ENCODE results near the gene ADRA2B.

ADRA2B gene

DNA sequence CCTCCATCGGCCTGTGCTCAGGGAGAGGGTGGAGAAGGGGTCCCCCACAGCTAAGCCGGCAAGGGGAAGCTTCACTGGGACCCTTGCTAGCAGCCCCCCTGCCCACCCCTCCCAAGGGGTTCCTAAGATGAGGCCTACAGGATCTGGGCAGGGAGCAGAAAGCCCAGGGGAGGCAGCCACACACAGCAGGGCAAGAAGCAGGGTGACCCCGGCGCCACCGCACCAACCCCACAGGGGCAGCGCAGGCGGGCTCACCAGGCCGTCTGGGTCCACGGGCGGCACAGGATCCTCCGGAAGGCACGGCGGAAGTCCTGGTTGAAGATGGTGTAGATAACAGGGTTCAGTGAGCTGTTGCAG, 1.8 kb downstream of the ADRA2B start:
- no peaks in the 10 kb centered on the region for H3K9me3 ChIP-seq (ENCODE audit: control insufficient read depth in 2 of 2, low read length in 2 of 2)
- H3K9ac ChIP-seq (ENCODE audit: low read length in 2 of 2), result no peak overlapping the region
- no peak overlapping the region for H3K4me3 ChIP-seq (ENCODE audit: low read length in 2 of 2)
- H3K27me3 ChIP-seq (ENCODE audit: control insufficient read depth in 1 of 2, insufficient read depth in 2 of 2, low read length in 2 of 2), result peaks cover 16 to 33% of the 10 kb centered on the region in 2 donors
- peaks cover 4% of the 10 kb centered on the region for H3K4me1 ChIP-seq (ENCODE audit: control insufficient read depth, insufficient read depth, low read length)
- H3K27ac ChIP-seq (ENCODE audit: low read length), result no peak overlapping the region
- H3K36me3 ChIP-seq (ENCODE audit: control insufficient read depth in 2 of 2, insufficient read depth in 2 of 2, low read length in 2 of 2), result no peaks in the 10 kb centered on the region

DNA sequence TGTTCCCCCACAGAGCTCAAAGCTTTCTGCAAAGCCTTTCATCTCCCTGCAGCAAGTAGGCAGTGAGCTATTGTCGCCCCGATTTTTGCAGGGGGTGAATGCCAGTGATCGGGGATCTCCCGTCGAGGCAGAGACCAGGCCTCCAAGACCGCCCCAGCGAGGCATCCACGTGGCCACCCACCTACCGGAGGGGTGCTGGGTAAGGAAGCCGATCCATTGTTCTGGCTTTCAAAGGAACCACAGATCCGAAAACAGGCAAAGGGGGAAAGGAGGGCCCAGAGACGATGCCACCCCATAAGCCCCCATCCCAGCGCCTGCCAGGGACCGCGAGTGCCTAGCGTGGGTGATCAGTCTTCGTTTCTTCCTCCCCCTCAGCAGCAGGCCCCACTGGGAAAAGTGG, 2.4 kb downstream of the ADRA2B start:
- H3K27me3 ChIP-seq (ENCODE audit: control insufficient read depth in 1 of 2, insufficient read depth in 2 of 2, low read length in 2 of 2), result peaks cover 16 to 33% of the 10 kb centered on the region in 2 donors
- H3K4me3 ChIP-seq (ENCODE audit: low read length in 2 of 2), result no peak overlapping the region
- H3K36me3 ChIP-seq (ENCODE audit: control insufficient read depth in 2 of 2, insufficient read depth in 2 of 2, low read length in 2 of 2), result no peaks in the 10 kb centered on the region
- H3K9me3 ChIP-seq (ENCODE audit: control insufficient read depth in 2 of 2, low read length in 2 of 2), result no peaks in the 10 kb centered on the region
- H3K27ac ChIP-seq (ENCODE audit: low read length), result no peak overlapping the region
- H3K9ac ChIP-seq (ENCODE audit: low read length in 2 of 2), result no peak overlapping the region
- H3K4me1 ChIP-seq (ENCODE audit: control insufficient read depth, insufficient read depth, low read length), result peaks cover 10% of the 10 kb centered on the region

DNA sequence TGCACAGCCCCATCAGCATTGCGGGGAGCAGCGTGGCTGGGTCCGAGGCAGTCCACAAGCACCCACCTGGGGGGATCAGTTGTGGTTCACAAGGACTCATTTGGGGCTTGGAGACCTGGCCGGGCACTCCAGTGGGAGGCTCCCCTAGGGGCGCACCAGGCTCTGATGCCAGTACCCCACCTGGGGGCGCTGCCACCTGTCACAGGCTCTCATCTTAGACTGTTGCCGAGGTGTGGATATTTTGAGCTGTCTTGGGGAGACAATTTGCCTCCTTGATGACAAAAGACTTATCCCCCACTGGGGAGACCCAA, 3.0 kb downstream of the ADRA2B start:
- Histone ChIP-seq H3K4me1 (ENCODE audit: control insufficient read depth, insufficient read depth, low read length) (peaks cover 16% of the 10 kb centered on the region), H3K4me3 (ENCODE audit: low read length in 2 of 2) (no peak overlapping the region), H3K27me3 (ENCODE audit: control insufficient read depth in 1 of 2, insufficient read depth in 2 of 2, low read length in 2 of 2) (peaks cover 10 to 33% of the 10 kb centered on the region in 2 donors), H3K27ac (ENCODE audit: low read length) (no peak overlapping the region), H3K36me3 (ENCODE audit: control insufficient read depth in 2 of 2, insufficient read depth in 2 of 2, low read length in 2 of 2) (no peaks in the 10 kb centered on the region), H3K9me3 (ENCODE audit: control insufficient read depth in 2 of 2, low read length in 2 of 2) (no peaks in the 10 kb centered on the region), H3K9ac (ENCODE audit: low read length in 2 of 2) (no peak overlapping the region)

DNA sequence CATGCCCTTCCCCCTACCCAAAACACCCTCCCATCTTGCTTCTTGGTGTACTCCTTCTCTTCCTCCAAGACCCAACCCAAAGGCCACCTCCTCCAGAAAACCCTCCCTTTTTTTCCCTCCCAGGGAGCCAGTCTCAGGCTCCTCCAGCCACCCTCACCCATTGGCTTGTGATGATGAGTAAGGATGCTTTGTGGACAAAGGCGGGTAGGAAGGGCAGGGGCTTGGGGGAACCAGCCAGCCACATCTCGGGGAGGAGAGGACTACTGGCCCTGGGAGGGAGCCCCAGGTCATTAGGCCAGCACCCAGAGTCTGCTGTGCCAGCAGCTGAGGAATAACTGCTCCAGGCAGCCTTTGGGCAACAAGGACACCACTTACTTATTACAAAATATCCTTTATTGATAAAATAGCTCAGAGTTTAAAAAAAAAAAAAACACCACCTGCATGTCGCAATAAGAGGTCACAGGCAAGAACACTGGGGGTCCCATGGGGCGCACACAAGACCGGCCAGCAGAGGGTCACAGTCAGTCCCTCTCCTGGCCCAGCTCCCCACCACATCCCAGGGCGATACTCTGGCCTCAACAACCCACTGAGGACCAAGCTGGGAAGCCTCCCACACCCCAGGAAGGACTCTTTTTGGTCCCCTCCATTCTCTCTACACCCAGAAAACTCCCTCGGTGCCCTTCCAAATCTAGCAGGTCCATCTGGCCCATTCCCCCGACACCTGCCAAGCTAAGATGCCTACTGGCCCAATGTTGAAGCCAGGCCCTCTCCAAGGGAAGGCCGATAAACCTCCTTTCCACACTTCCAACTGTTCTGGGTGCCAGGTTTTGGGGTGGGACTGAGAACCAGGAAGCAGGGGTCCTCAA, 3.6 kb downstream of the ADRA2B start:
- Histone ChIP-seq H3K27ac (ENCODE audit: low read length) (no peak overlapping the region), H3K4me3 (ENCODE audit: low read length in 2 of 2) (no peak overlapping the region), H3K9me3 (ENCODE audit: control insufficient read depth in 2 of 2, low read length in 2 of 2) (no peaks in the 10 kb centered on the region), H3K36me3 (ENCODE audit: control insufficient read depth in 2 of 2, insufficient read depth in 2 of 2, low read length in 2 of 2) (no peaks in the 10 kb centered on the region), H3K9ac (ENCODE audit: low read length in 2 of 2) (no peak overlapping the region), H3K27me3 (ENCODE audit: control insufficient read depth in 1 of 2, insufficient read depth in 2 of 2, low read length in 2 of 2) (peaks cover 7 to 27% of the 10 kb centered on the region in 2 donors), H3K4me1 (ENCODE audit: control insufficient read depth, insufficient read depth, low read length) (peaks cover 18% of the 10 kb centered on the region)

DNA sequence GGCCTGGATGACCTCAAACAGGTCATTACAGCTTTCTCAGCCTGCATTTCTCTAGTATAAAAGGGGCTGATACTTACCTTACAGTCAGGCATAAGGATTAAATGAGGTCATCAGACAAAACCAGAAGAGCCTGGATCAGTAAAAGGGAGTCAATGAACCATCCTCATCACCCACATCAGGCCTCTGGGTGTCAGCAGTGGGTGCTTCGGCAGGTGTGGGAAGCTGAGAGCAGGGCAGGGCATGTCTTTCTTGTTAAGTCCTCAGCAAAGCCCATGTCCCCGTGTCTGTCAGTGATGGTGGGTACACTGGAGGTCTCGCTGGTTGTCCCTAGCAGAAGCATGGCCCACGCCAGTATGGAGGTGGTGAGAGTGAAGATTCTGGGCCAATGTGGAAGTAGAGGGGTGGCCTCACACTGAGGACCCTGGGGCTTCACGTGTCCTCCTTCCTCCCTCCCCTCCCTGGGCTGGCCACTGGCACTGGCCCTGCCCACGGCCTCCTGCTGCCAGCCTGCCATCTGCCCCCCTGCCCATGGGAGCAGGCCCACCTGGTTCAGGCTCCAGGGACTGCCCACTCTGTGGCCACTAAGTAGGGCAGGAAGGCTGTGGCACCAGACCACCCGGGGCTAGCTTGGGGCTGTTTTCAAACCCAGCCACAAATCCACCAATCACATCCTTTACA, 4.4 kb downstream of the ADRA2B start:
- Histone ChIP-seq H3K9ac (ENCODE audit: low read length in 2 of 2) (no peak overlapping the region), H3K36me3 (ENCODE audit: control insufficient read depth in 2 of 2, insufficient read depth in 2 of 2, low read length in 2 of 2) (no peaks in the 10 kb centered on the region), H3K27ac (ENCODE audit: low read length) (no peak overlapping the region), H3K4me1 (ENCODE audit: control insufficient read depth, insufficient read depth, low read length) (peaks cover 14% of the 10 kb centered on the region), H3K9me3 (ENCODE audit: control insufficient read depth in 2 of 2, low read length in 2 of 2) (no peaks in the 10 kb centered on the region), H3K4me3 (ENCODE audit: low read length in 2 of 2) (no peak overlapping the region), H3K27me3 (ENCODE audit: control insufficient read depth in 1 of 2, insufficient read depth in 2 of 2, low read length in 2 of 2) (peaks cover 2 to 21% of the 10 kb centered on the region in 2 donors)

DNA sequence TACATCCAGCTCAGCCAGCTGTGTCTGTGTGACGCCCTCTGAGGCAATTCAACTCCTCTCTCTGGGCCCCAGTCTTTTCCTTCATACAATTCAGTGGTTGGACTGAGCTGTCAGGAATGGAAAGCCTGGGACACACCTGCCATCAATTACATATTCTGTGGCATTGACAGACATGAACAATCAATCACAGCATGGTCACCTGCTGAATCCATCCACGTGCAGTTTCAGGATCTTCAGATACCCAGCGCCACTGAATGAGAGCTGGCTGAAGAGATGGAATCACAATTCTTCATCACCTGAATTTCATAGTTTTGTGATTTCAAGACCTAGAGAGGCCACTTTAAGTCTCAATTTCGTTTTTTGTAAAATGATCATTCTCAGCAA, 5.1 kb downstream of the ADRA2B start:
- Histone ChIP-seq H3K36me3 (ENCODE audit: control insufficient read depth in 2 of 2, insufficient read depth in 2 of 2, low read length in 2 of 2) (no peaks in the 10 kb centered on the region), H3K4me3 (ENCODE audit: low read length in 2 of 2) (no peak overlapping the region), H3K9me3 (ENCODE audit: control insufficient read depth in 2 of 2, low read length in 2 of 2) (no peaks in the 10 kb centered on the region), H3K27me3 (ENCODE audit: control insufficient read depth in 1 of 2, insufficient read depth in 2 of 2, low read length in 2 of 2) (peaks cover 2 to 15% of the 10 kb centered on the region in 2 donors), H3K9ac (ENCODE audit: low read length in 2 of 2) (no peak overlapping the region), H3K4me1 (ENCODE audit: control insufficient read depth, insufficient read depth, low read length) (peaks cover 14% of the 10 kb centered on the region), H3K27ac (ENCODE audit: low read length) (no peak overlapping the region)

DNA sequence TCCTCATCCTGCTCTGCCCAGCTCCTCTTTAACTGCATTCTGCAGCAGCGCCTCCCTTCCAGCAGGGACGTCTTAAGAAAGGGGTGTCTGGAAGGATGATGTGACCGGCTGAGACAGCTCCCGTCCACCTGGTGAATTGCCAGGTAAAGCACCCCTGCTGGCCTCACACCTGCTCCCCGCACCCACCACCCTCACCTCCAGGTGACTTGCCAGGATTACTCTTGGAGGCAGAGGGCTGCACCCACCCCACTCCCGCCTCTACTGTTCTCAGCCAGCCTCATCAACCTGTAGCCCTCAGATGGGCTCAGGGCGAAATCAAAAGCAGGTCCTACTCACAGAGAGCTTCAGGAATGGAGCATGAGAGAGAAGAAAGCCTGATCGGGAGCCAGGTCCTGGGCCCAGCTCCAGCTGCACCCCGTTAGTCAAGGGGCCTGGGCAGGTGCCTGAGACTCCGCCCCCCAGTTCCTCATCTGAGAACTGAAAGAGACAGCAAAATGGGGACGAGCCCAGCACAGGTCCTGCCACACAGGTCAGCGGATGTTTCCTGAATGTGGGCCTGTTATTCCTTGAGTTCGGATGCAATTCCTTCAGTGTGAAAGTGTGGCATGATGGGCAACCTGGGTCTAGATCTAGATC, 5.6 kb downstream of the ADRA2B start:
- no peaks in the 10 kb centered on the region for H3K36me3 ChIP-seq (ENCODE audit: control insufficient read depth in 2 of 2, insufficient read depth in 2 of 2, low read length in 2 of 2)
- H3K9ac ChIP-seq (ENCODE audit: low read length in 2 of 2), result no peak overlapping the region
- peaks cover 2 to 10% of the 10 kb centered on the region in 2 donors for H3K27me3 ChIP-seq (ENCODE audit: control insufficient read depth in 1 of 2, insufficient read depth in 2 of 2, low read length in 2 of 2)
- H3K4me1 ChIP-seq (ENCODE audit: control insufficient read depth, insufficient read depth, low read length), result peaks cover 14% of the 10 kb centered on the region
- H3K4me3 ChIP-seq (ENCODE audit: low read length in 2 of 2), result no peak overlapping the region
- no peak overlapping the region for H3K27ac ChIP-seq (ENCODE audit: low read length)
- H3K9me3 ChIP-seq (ENCODE audit: control insufficient read depth in 2 of 2, low read length in 2 of 2), result peaks cover 0 to under 1% of the 10 kb centered on the region in 2 donors

DNA sequence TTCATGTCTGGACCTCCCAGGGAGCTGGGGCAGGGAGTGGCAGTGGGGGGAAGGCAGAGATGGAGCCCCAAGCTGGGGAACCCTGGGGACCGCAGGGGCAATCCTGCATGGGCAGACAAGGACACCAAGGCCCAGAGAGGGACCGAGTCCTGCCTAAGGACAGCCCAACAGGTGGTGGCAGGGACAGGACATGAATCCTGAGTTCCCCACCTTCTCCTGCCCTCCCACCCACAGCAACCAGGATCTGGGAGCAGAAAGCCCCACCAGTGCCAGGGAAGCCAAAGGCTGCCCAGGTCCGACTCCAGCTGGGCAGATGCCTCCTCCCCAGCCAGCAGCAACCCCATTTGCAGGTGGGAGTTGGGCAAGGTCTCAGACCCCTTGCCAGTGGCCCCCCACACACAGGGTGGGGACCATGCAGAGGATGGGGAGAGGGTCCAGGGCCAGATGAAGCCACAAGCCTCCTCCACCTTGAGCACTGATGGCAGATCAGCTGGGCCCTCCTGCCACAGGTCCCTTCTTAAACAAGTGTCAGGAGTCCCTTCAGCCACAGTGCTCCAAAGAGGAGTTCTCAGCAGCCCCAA, 6.3 kb downstream of the ADRA2B start:
- peaks cover 0 to 7% of the 10 kb centered on the region in 2 donors for H3K9me3 ChIP-seq (ENCODE audit: control insufficient read depth in 2 of 2, low read length in 2 of 2)
- H3K27me3 ChIP-seq (ENCODE audit: control insufficient read depth in 1 of 2, insufficient read depth in 2 of 2, low read length in 2 of 2), result peaks cover 2 to 3% of the 10 kb centered on the region in 2 donors
- H3K4me1 ChIP-seq (ENCODE audit: control insufficient read depth, insufficient read depth, low read length), result peaks cover 14% of the 10 kb centered on the region
- H3K36me3 ChIP-seq (ENCODE audit: control insufficient read depth in 2 of 2, insufficient read depth in 2 of 2, low read length in 2 of 2), result no peaks in the 10 kb centered on the region
- no peak overlapping the region for H3K27ac ChIP-seq (ENCODE audit: low read length)
- no peak overlapping the region for H3K9ac ChIP-seq (ENCODE audit: low read length in 2 of 2)
- no peak overlapping the region for H3K4me3 ChIP-seq (ENCODE audit: low read length in 2 of 2)

DNA sequence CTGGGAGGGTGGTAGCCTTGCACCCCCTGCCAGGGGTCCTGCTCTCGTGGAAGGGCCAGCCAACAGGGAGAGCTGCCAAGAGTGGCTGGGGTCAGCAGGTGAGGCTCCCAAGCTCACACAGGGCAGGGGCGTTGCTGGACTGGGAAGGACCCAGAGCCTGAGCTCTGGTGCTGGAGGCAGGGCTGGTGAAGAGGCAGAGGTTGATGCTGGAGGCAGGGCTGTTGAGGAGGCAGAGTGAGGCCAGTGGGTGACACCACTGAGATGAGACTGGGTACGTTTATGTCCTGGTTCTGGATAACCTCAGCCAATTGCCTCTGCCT, 7.0 kb downstream of the ADRA2B start:
- Histone ChIP-seq H3K9me3 (ENCODE audit: control insufficient read depth in 2 of 2, low read length in 2 of 2) (peaks cover 0 to 11% of the 10 kb centered on the region in 2 donors), H3K4me3 (ENCODE audit: low read length in 2 of 2) (no peak overlapping the region), H3K9ac (ENCODE audit: low read length in 2 of 2) (no peak overlapping the region), H3K27ac (ENCODE audit: low read length) (no peak overlapping the region), H3K4me1 (ENCODE audit: control insufficient read depth, insufficient read depth, low read length) (peaks cover 14% of the 10 kb centered on the region), H3K27me3 (ENCODE audit: control insufficient read depth in 1 of 2, insufficient read depth in 2 of 2, low read length in 2 of 2) (peaks cover 0 to 2% of the 10 kb centered on the region in 2 donors), H3K36me3 (ENCODE audit: control insufficient read depth in 2 of 2, insufficient read depth in 2 of 2, low read length in 2 of 2) (no peaks in the 10 kb centered on the region)

DNA sequence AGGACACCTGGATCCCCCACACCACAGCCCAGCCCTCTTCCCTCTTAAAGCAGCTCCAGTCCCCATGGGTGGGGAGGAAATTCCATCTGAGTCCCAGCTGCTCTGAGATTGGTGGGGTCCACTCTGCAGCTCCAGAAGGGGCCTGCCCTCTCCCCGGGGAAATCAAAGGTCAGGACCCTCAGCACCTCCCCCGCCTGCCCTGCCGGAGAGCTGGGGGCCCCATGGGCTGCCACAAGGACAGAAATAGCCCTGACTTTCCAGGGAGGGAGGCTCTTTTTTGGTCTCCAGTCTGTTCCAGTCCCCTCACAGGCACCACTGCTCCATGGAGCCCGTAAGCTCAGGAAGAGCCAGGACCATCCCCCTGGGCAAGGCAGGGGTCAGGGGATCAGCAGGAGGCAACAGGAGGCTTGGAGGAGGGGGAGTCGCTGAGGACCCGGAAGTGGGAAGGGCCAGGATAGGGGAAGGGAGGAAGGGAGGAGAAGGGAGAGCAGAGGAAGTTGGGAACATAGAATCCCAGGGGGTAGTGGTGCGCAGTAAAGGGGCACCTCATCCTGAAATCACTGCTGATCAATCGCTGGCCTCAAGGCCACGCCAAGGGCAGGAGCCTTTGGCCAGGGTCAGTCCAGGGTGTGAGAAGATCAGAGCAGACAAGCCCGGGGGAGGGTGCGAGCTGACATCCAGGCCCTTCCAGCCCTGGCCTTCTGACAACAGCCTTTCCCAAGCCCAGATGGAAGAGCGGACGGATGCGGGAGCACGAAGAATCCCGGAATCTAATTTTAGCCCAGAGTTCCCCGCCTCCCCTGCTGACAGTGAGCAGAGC, 7.6 kb downstream of the ADRA2B start:
- Histone ChIP-seq H3K9ac (ENCODE audit: low read length in 2 of 2) (peak overlapping the region in 1 of 2 donors; percentile 28), H3K36me3 (ENCODE audit: control insufficient read depth in 2 of 2, insufficient read depth in 2 of 2, low read length in 2 of 2) (no peaks in the 10 kb centered on the region), H3K27me3 (ENCODE audit: control insufficient read depth in 1 of 2, insufficient read depth in 2 of 2, low read length in 2 of 2) (peaks cover 0 to 2% of the 10 kb centered on the region in 2 donors), H3K27ac (ENCODE audit: low read length) (peak overlapping the region; percentile 37), H3K4me3 (ENCODE audit: low read length in 2 of 2) (no peak overlapping the region), H3K4me1 (ENCODE audit: control insufficient read depth, insufficient read depth, low read length) (peaks cover 14% of the 10 kb centered on the region), H3K9me3 (ENCODE audit: control insufficient read depth in 2 of 2, low read length in 2 of 2) (peaks cover 0 to 11% of the 10 kb centered on the region in 2 donors)
